GM12873 (cell line): ENCODE results near the gene EML5.

ENCODE experiments used
- CTCF ChIP-seq: IDR thresholded peaks from 2 replicates; pipeline ENCODE4 v1.5.1; 2012; ENCODE audit warnings: low read depth, mild to moderate bottlenecking, moderate library complexity, low read length, control low read depth; ENCODE audit not compliant: insufficient read depth; ENCODE audit errors: missing control alignments

The EML5 gene

DNA sequence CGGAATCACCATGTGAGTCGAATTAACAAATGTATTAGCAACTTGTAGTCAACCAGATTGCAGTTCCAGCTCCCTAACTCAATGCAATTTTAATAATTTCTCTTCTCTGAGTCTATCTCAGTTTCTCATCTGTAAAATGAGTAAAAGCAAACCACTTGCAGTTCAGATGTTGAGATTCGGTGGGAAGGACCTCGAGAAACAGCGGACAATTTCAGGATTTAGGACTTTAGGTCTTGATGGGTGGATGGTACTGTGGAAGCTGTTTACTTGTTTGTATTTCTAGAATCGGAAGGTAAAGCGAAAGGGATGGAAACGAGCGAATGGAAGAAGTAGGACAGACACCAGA is 31.2 kb upstream of the EML5 start:
- no peak for TF ChIP-seq CTCF

- TF ChIP-seq CTCF, result no peak
Measured at GRCh38 chr14:88821888-88822287, 29.1 kb upstream of the EML5 start.

DNA sequence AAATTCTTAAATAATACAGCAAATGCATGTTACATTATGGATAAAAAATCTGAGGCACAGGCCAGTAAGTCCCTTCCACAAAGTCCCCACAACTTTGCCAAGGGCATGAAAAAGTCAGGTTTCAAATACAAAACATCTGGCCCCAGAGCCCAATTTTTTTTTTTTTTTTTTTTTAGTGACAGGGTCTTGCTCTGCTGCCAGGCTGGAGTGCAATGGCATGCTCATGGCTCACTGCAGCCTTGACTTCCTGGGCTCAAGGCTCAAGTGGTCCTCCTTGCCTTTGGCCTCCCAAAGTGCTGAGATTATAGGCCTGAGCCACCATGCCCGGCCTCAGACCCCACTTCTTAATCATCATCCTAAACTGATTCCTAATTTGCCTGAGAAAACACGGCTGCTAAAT is 28.6 kb upstream of the EML5 start:
- TF ChIP-seq CTCF, result no peak

- no peak for TF ChIP-seq CTCF
Measured at GRCh38 chr14:88818018-88818417, 25.3 kb upstream of the EML5 start.

GRCh38 chr14:88815980-88816379 is 23.2 kb upstream of the EML5 start:
- no peak for TF ChIP-seq CTCF

DNA sequence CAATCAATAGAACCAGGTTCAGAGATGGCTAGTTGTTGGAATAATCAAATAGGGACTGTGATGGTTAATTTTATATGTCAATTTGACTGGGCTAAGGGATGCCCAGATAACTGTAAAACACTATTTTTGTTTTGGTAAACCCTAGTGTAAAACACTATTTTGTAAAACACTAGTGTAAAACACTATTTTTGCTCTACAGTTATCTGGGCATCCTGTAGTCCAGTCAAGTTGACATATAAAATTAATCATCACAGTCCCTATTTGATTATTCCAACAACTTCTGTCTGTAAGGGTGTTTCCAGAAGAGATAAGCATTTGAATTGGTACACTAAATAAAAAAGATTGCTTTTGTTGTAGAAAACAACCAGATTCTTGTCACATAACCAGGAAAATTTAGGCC is 15.6 kb upstream of the EML5 start:
- TF ChIP-seq CTCF, result no peak

- no peak for TF ChIP-seq CTCF
Measured at GRCh38 chr14:88804477-88804876, 11.7 kb upstream of the EML5 start.

- no peak for TF ChIP-seq CTCF
Measured at GRCh38 chr14:88804035-88804434, 11.3 kb upstream of the EML5 start.
